NCI-H1092 treated with DMSO at 0.1 percent for 48 hours (cell line): ENCODE results near the gene ACTRT2.

Experiments
- DNase-seq: peaks from one replicate; lab custom pipeline; 2025; lab: John Stamatoyannopoulos, UW

ACTRT2 gene

GRCh38 chr1:3021233-3021671, at the start of gene ACTRT2:
ACTRT2 (plus strand) TSS chr1:3021467; CDS start chr1:3021687, 220 bp downstream.
- DNase-seq: no peak

DNA sequence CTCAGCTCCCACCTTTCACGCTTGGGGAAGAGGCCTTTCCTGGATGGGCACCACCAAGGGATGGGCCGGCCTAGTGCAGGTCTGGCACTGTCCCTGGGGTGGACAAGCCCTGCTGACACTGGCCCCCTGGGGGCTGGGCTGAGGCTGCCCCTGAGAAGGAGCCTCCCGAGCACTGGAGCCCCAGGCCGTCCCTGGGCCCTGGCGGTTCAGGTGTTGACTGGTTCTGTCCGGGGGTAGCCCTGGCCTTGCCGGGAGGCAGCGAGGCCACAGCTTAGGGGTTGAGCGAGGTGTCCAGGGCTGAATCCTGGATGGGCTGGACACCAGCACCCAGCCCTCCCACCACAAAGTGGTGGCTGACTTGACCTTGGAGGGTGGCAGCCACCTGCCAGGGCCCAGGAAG, 49.7 kb upstream of the ACTRT2 start:
- no peak for DNase-seq

GRCh38 chr1:2972011-2972878, 49.0 kb upstream of the ACTRT2 start:
- DNase-seq: no peak

DNA sequence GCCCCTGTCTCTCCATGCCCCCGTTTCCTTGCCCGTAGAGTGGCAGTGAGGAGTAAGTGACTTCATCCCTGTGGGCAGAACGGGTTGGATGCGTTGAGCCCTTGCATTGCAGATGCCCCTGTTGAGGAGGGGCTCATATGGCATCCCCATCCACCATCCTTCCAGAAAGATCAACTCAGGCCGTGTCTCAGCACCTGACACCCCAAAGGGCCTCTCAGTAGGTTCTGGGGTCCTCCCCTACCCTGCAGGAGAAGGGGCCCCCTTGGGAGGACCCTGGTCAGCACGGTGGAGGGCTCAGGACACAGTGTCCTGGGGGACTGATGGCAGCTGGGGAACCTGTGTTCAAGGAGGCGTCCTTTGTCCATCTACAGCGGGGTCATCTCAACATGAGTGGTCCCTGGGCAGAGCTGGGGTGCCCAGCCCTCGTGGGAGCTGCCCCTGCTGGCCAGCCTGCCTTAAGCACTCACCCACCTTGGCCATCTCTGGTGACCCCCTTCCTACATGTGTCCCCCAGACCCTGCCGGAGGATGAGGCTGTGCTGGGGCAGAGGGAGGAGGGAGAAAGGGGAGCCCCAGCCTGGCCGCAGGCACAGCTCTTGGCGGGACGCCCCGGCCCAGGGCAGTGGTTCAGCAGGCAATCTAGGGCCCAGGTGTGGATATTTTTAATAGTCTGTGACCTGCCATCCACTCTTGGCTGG, 48.2 kb upstream of the ACTRT2 start:
- DNase-seq: no peak

DNA sequence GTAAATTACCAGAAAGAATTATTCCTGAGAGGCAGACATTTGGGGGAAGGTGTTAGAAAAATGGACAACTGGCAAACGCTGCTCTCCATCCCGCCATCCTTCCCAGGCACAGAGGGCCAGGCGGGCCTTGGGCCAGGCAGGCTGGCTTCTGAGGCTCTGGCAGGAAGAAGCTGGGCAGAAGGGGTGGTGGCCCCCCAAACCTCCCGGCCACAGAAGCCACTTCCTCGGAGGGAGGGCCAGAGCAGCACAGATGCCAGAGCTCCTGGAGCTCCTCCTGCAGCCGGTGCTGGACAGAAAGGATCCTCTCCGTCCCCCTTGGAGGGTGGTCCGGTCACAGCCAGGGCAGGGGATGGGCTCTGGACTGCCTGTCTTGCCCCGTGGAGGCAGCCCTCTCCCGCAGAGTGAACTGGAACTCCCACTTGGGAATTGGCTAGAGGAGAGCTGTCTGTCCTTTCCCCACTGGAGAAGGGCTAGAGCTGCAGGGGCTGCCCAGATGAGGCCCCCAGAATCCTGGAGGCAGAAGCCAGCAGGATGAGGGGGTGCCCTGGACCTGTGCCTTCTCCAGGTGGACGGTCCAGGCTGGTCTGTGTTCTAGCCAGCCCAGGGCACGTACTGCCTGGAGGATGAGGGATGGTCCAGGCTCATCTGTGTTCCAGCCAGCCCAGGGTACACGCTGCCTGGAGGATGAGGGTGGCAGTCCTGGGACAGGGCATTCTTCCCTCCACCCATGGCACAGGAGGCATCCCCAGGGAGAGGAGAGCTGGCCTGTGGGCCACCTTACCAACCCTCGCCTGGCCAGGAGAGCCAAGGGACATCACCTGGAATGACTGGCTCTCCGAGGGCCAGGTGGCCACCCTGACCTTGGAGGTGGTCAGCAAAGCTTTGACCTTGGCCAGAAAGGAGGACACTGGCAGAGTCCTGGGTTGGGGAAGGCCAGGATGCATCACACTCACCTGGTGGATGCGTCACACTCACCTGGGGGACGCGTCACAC, 47.4 kb upstream of the ACTRT2 start:
- DNase-seq: no peak

- DNase-seq: no peak
These were observed 46.5 kb upstream of the ACTRT2 start for GRCh38 chr1:2974701-2975301.

GRCh38 chr1:2975466-2976179, 45.6 kb upstream of the ACTRT2 start:
- DNase-seq: no peak

- DNase-seq: no peak
These were observed 45.1 kb upstream of the ACTRT2 start for GRCh38 chr1:2976180-2976562.

GRCh38 chr1:2977886-2978611, 43.2 kb upstream of the ACTRT2 start:
- no peak for DNase-seq

- no peak for DNase-seq
These were observed 42.5 kb upstream of the ACTRT2 start for GRCh38 chr1:2978691-2979190.

GRCh38 chr1:2979191-2980072, 41.8 kb upstream of the ACTRT2 start:
- no peak for DNase-seq

DNA sequence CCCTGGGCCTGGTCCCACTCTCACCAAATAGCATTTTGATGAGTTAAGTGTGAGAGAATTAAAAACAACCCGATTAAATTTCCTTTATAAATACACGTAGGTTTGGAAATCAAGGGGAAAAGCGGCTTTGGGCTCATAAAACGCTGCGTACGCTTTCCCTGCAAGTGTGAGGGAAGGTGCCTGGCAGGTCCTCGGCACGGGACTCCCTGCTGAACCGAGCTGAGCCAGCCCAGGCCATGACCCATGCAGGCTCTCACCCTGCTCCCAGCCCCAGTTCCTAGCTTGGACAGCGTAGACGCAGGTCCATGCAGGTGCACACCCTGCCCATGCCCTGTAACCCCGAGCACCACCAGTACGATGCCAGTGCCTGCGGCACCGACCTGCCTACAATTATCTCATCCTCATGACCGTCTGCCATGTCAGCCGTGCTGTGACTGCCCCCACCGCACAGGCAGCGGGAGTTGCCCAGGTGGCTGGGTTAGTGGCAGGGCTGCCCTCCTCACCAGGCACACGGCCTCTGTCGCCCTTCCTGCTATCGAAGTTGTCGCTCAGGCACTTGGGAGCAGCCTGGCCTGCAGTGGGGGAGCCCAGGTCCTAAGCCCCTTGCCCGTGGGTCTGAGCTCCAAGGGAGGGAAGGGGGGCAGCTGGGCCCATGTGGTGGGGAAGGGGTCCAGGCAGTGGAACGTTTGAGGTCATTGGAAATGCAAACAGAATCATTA, 41.0 kb upstream of the ACTRT2 start:
- DNase-seq: no peak

- DNase-seq: no peak
These were observed 40.4 kb upstream of the ACTRT2 start for GRCh38 chr1:2980849-2981248.

- DNase-seq: no peak
These were observed 39.9 kb upstream of the ACTRT2 start for GRCh38 chr1:2981388-2981787.

- no peak for DNase-seq
These were observed 39.2 kb upstream of the ACTRT2 start for GRCh38 chr1:2981981-2982614.

- DNase-seq: no peak
These were observed 38.5 kb upstream of the ACTRT2 start for GRCh38 chr1:2982615-2983318.

DNA sequence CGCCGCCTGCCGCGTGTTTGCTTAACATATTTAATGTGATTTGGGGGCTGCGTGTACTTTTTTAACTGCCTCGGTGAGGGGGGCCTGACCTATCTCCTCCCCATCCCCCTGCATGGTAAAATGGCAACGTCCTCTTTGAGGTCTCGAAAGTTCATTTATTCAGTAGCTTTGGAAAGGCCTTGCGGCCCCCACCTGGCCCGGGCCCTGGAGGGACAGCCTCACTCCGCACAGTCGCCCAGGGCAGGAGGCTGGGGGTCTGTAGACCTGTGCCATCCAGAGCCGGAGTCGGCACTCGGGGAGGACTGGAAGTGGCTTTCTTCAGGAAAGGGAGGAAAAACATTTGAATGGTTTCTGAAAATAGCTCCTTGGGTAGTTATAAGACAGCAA, 38.0 kb upstream of the ACTRT2 start:
- DNase-seq: no peak
